Small intestine (tissue), 16 donors: Measurements from ENCODE around the gene PIP5K1B. TPM values are rescaled to one million over a fixed set of nuclear protein-coding genes. Genes with fewer than 3 reads are reported as not detected.

Source experiments
- DNase-seq, 2 donors: peaks; one replicate each; pipeline versions ENCODE4 v3.0.0 to v3.0.0-alpha.2; 2013
- FAIRE-seq: peaks from 2 replicates; lab custom pipeline; 2012; peaks lifted over from hg19 to GRCh38; lab: Jason Lieb, UNC
- H3K27ac ChIP-seq, 3 donors: one replicate each; pipeline ENCODE4 v1.5.1; 2013; ENCODE audit warnings: low read length in 2 of 3, mild to moderate bottlenecking in 2 of 3, control low read depth in 1 of 3, inconsistent platforms in 1 of 3, low read depth in 1 of 3, moderate library complexity in 1 of 3
- H3K27me3 ChIP-seq, 3 donors: one replicate each; pipeline ENCODE4 v1.6.1; 2013; ENCODE audit warnings: low read length in 3 of 3, inconsistent platforms in 1 of 3; ENCODE audit not compliant: control insufficient read depth in 3 of 3, insufficient read depth in 3 of 3
- H3K36me3 ChIP-seq, 3 donors: one replicate each; pipeline ENCODE4 v1.6.1; 2013; ENCODE audit warnings: low read length in 3 of 3, inconsistent platforms in 1 of 3, low read depth in 1 of 3, mild to moderate bottlenecking in 1 of 3, moderate library complexity in 1 of 3; ENCODE audit not compliant: control insufficient read depth in 3 of 3, insufficient read depth in 2 of 3
- H3K4me1 ChIP-seq, 3 donors: one replicate each; pipeline ENCODE4 v1.6.1; 2013; ENCODE audit warnings: low read length in 2 of 3, inconsistent platforms in 1 of 3, low read depth in 1 of 3, mild to moderate bottlenecking in 1 of 3, moderate library complexity in 1 of 3; ENCODE audit not compliant: control insufficient read depth in 3 of 3, insufficient read depth in 2 of 3
- H3K4me3 ChIP-seq, 3 donors: one replicate each; pipeline ENCODE4 v1.5.1; 2013; ENCODE audit warnings: low read length in 3 of 3, control low read depth in 1 of 3, inconsistent platforms in 1 of 3, low read depth in 1 of 3, mild to moderate bottlenecking in 1 of 3, moderate library complexity in 1 of 3
- H3K9me3 ChIP-seq, 2 donors: one replicate each; pipeline ENCODE4 v1.6.1; 2013; ENCODE audit warnings: low read depth in 1 of 2, low read length in 1 of 2; ENCODE audit not compliant: control insufficient read depth in 2 of 2, insufficient read depth in 1 of 2
- WGBS, 3 donors: extraction: QIAGEN DNeasy Blood & Tissue Kit; methylation state at CpG; one replicate each; pipeline ENCODE4 v1.1.7; 2013; 5-methylcytosine and 5-hydroxymethylcytosine counted together
- long read RNA-seq, 10 donors: transcript quantifications; one replicate each; lab custom pipeline, GENCODE V29; 2026
- polyA plus RNA-seq, 4 donors: library from polyadenylated mRNA; stranded (reverse) in 3 of 4; unstranded in 1 of 4; fragments of 200-250 nt in 3 of 4; fragments of 120-200 nt in 1 of 4; gene quantifications; one replicate each; pipeline versions ENCODE4 v1.2.1 to v1.2.3, GENCODE V29; 2013
- donor health status: healthy with polysubstance abuse.
- donor health status: control.
- donor health status: control.
- donor health status: Bipolar disorder and iron deficiency.
- donor health status: healthy.

PIP5K1B gene
- 10 to 100 TPM; 28.8 to 58.0 (median 49.7) TPM for polyA plus RNA-seq
- long read RNA-seq, donor 1, transcript PIP5K1B-201 (16 exons, 2,654 nt) = major isoform, 5 of 22 reads
- long read RNA-seq, donor 1, partial matches to known transcripts = 6 of 22 reads
- long read RNA-seq, donor 1, other reads (novel, unspliced or antisense) = 10 of 22 reads
- long read RNA-seq, donor 2, partial matches to known transcripts = 0 of 1 reads
- long read RNA-seq, donor 2, other reads (novel, unspliced or antisense) = 0 of 1 reads
- long read RNA-seq, donor 3, partial matches to known transcripts = 10 of 11 reads
- long read RNA-seq, donor 3, other reads (novel, unspliced or antisense) = 0 of 11 reads
- long read RNA-seq, donor 4 = 0 reads
- long read RNA-seq, donor 5 = 0 reads
- long read RNA-seq, donor 6, partial matches to known transcripts = 0 of 4 reads
- long read RNA-seq, donor 6, other reads (novel, unspliced or antisense) = 0 of 4 reads
- long read RNA-seq, donor 7, partial matches to known transcripts = 6 of 18 reads
- long read RNA-seq, donor 7, other reads (novel, unspliced or antisense) = 9 of 18 reads
- long read RNA-seq, donor 8 = 0 reads
- long read RNA-seq, donor 9 = 0 reads
- long read RNA-seq, donor 10, partial matches to known transcripts = 17 of 18 reads
- long read RNA-seq, donor 10, other reads (novel, unspliced or antisense) = 0 of 18 reads

DNA sequence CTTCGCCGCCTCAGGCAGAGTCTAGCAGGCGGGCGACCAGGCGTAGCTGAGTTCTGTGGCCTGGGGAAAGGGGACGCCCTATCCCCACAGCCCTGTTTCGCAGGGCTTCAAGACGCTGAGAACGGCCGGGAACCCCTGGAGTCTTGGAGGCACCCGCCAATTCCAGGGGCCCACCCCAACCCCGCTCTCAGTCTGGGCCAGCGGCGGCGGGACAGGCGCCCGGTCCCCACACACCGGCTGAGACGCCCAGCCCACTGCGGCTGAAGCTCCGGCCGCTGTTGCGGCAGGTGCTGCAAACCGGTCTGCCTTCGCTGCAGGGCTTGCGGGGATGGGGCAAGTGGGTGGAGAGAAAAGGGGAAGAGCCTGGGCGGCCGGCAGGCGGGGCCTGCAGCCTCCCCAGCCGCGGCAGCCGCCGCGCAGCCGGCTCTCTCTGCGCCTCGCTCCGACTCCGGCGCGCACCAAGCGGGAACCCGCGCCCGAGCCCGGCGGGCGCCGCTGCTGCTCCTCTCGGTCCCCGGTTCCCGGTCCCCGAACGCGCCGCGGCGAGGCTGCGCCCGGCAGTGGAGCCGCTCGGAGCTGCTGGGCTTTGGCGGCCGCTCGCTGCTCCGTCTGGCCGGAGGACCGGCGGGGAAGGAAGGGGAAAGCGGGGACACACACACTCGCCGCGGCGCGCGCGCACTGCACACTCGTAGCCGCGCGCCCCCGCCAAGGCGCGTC is at the start of gene PIP5K1B:
PIP5K1B (plus strand) TSS at position 427 of the 717 bp plus-strand sequence. CDS start 117,375 bp downstream, outside the sequence.
- Histone ChIP-seq H3K9me3 (no peaks in the 10 kb centered on the region), H3K4me1 (peaks cover 0 to 9% (median 3%) of the 10 kb centered on the region in 3 donors), H3K4me3 (peak within 1 kb of the TSS; percentile 73 to 88 (median 86)), H3K27ac (peak within 1 kb of the TSS; percentile 93 to 96 (median 96)), H3K27me3 (peaks cover 0 to 5% (median 0%) of the 10 kb centered on the region in 3 donors), H3K36me3 (peaks cover 0 to 8% (median 0%) of the 10 kb centered on the region in 3 donors)
- WGBS, 3 donors = 0 to 2% (median 0%) methylated on average over 19 to 84 of the region's 84 CpGs
- FAIRE-seq = no peak
- peak; percentile 89 to 93 for DNase-seq

DNA sequence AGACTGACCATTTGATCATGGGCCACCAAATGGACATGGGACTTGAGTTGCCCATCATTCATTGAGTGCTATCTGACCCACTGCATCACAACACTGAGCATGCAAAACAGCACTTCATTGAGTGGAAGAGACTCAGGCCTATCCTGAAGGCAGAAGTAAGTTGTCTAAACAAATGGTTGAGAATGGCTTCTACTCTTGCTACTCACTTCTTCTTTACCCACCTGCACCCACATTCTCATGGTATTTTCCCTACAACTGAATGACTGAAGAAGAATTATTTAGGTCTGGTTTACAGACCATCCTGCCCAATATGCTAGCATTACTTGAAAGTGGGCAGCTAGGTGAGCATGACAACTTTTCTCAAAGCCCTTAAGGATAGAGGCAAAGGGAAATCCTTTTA is 41.0 kb upstream of the PIP5K1B start:
- Histone ChIP-seq H3K27ac (no peak overlapping the region), H3K27me3 (no peaks in the 10 kb centered on the region), H3K4me3 (no peak overlapping the region), H3K36me3 (no peaks in the 10 kb centered on the region), H3K4me1 (no peaks in the 10 kb centered on the region), H3K9me3 (no peaks in the 10 kb centered on the region)
- no peak for FAIRE-seq
- no peak for DNase-seq

DNA sequence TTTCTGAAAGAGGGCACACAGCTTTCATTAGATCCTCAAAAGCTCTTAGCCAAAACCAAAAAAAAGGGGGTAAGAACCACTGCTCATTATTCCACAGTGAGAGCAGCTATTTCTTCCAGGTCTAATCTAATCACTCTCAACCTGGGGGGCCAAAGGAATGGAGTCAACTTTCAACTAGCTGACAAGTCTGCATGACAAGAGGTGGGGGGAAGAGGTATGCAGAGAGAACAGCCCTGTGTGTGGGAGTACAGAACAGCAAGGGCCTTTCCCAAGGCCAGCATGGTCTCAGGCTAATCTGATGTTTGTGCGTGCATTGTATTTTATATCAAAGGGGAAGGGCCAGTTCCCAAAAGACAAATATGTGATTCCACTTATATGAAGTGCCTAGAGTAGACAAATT is 36.9 kb upstream of the PIP5K1B start:
- no peaks in the 10 kb centered on the region for H3K36me3 ChIP-seq
- no peaks in the 10 kb centered on the region for H3K27me3 ChIP-seq
- 88 to 96% (median 91%) methylated on average over 1 of the region's 1 CpG for WGBS, 3 donors
- H3K9me3 ChIP-seq = no peaks in the 10 kb centered on the region
- no peak for DNase-seq
- FAIRE-seq = no peak
- H3K4me3 ChIP-seq = no peak overlapping the region
- H3K4me1 ChIP-seq = no peaks in the 10 kb centered on the region
- H3K27ac ChIP-seq = no peak overlapping the region

DNA sequence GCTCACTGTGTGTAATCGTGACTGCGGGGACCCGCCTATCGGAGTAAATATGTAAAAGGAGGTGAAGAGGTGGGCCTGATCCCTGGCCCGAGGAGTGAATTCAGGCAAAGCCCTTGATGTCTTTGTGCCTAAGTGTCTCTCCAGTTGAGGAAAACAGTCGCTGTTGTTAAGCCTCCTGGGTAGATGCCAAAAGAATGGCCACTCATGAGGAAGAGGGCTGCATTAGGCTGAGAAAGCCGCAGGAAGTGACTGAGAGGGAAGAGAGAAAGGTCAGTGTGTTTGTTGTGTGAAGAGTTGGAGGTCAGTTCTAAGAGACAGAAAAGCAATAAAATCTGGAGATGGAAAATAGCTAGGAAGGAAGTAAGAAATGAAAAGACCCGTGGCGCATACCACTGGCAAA is 35.8 kb upstream of the PIP5K1B start:
- FAIRE-seq = no peak
- WGBS, 3 donors = 65 to 77% (median 75%) methylated on average over 9 of the region's 9 CpGs
- H3K36me3 ChIP-seq = no peaks in the 10 kb centered on the region

GRCh38 chr9:68672215-68672614 is 32.8 kb upstream of the PIP5K1B start:
- H3K4me1 ChIP-seq = no peaks in the 10 kb centered on the region
- H3K4me3 ChIP-seq = no peak overlapping the region
- H3K36me3 ChIP-seq = no peaks in the 10 kb centered on the region
- FAIRE-seq (no peak), DNase-seq (no peak)
- H3K27ac ChIP-seq = no peak overlapping the region
- no peaks in the 10 kb centered on the region for H3K9me3 ChIP-seq
- no peaks in the 10 kb centered on the region for H3K27me3 ChIP-seq
- 88 to 95% (median 89%) methylated on average over 1 of the region's 1 CpG for WGBS, 3 donors

More for the DNA sequence above, 35.8 kb upstream of the PIP5K1B start:
- H3K9me3 ChIP-seq = no peaks in the 10 kb centered on the region
- no peaks in the 10 kb centered on the region for H3K4me1 ChIP-seq
- no peak overlapping the region for H3K4me3 ChIP-seq
- DNase-seq = no peak
- no peaks in the 10 kb centered on the region for H3K27me3 ChIP-seq
- no peak overlapping the region for H3K27ac ChIP-seq

GRCh38 chr9:68672625-68673024 is 32.4 kb upstream of the PIP5K1B start:
- Histone ChIP-seq H3K4me1 (no peaks in the 10 kb centered on the region), H3K36me3 (no peaks in the 10 kb centered on the region), H3K27ac (no peak overlapping the region), H3K27me3 (no peaks in the 10 kb centered on the region), H3K4me3 (no peak overlapping the region), H3K9me3 (no peaks in the 10 kb centered on the region)
- FAIRE-seq (no peak), DNase-seq (peak; percentile 16 to 69)

DNA sequence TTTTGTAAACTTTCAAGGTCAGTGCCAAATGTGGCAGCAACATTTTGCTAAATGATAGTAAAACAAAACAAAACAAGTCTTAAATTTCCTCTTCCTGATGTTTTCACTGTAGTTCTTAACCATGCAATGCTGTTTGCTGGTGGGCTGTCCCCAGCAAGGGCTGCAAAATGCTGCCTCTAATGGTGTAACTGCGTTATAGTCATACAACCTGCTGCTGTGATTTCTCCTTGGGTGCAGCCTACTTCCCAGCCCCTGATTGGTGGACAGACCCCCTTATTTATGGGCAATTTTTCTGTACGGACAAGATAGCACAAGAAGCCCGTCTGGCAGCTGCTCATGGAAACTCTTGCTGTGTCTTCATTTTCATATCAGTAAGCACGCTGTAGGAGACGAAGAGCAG is 26.6 kb upstream of the PIP5K1B start:
- 54 to 60% (median 57%) methylated on average over 5 of the region's 5 CpGs for WGBS, 3 donors
- no peaks in the 10 kb centered on the region for H3K36me3 ChIP-seq
- no peak overlapping the region for H3K27ac ChIP-seq
- FAIRE-seq (no peak), DNase-seq (peak in 1 of 2 donors; percentile 42)
- no peaks in the 10 kb centered on the region for H3K9me3 ChIP-seq
- H3K27me3 ChIP-seq = peaks cover 0 to 3% (median 0%) of the 10 kb centered on the region in 3 donors
- no peaks in the 10 kb centered on the region for H3K4me1 ChIP-seq
- no peak overlapping the region for H3K4me3 ChIP-seq

GRCh38 chr9:68683433-68683832 is 21.6 kb upstream of the PIP5K1B start:
- FAIRE-seq = no peak
- WGBS, 3 donors = 21 to 52% (median 42%) methylated on average over 2 of the region's 2 CpGs
- H3K9me3 ChIP-seq = no peaks in the 10 kb centered on the region
- peaks cover 0 to 2% (median 0%) of the 10 kb centered on the region in 3 donors for H3K27me3 ChIP-seq
- no peak overlapping the region for H3K27ac ChIP-seq
- no peaks in the 10 kb centered on the region for H3K36me3 ChIP-seq
- DNase-seq = no peak
- H3K4me3 ChIP-seq = no peak overlapping the region
- no peaks in the 10 kb centered on the region for H3K4me1 ChIP-seq
